Immature natural killer cell (primary cell): ENCODE measurements around the gene CECR2. TPM values are rescaled to one million over a fixed set of nuclear protein-coding genes. Genes with fewer than 3 reads are reported as not detected.

Source experiments
- DNase-seq, 3 donors: peaks; one replicate each; pipeline ENCODE4 v3.0.0; 2022; ENCODE audit warnings: mixed read lengths in 1 of 3
- H3K27ac Mint-ChIP-seq, 6 donors: one replicate each; pipeline ENCODE4 v1.8.0; 2020; ENCODE audit warnings: mixed read lengths in 6 of 6, mild to moderate bottlenecking in 5 of 6, inconsistent platforms in 4 of 6, moderate library complexity in 3 of 6
- H3K27me3 Mint-ChIP-seq, 3 donors: one replicate each; pipeline ENCODE4 v1.8.0; 2020 to 2021; ENCODE audit warnings: low read depth in 3 of 3, mild to moderate bottlenecking in 3 of 3, mixed read lengths in 3 of 3, moderate library complexity in 3 of 3, inconsistent platforms in 1 of 3
- H3K36me3 Mint-ChIP-seq, 3 donors: one replicate each; pipeline ENCODE4 v1.8.0; 2020; ENCODE audit warnings: mixed read lengths in 3 of 3, inconsistent platforms in 2 of 3, mild to moderate bottlenecking in 2 of 3
- H3K4me1 Mint-ChIP-seq, 2 donors: one replicate each; pipeline ENCODE4 v1.8.0; 2020; ENCODE audit warnings: inconsistent platforms in 2 of 2, mild to moderate bottlenecking in 2 of 2, mixed read lengths in 2 of 2, moderate library complexity in 1 of 2
- H3K4me3 Mint-ChIP-seq, 5 donors: one replicate each; pipeline ENCODE4 v1.8.0; 2020; ENCODE audit warnings: mild to moderate bottlenecking in 5 of 5, mixed read lengths in 5 of 5, inconsistent platforms in 3 of 5, moderate library complexity in 3 of 5
- H3K9me3 Mint-ChIP-seq, 6 donors: one replicate each; pipeline ENCODE4 v1.8.0; 2020; ENCODE audit warnings: mild to moderate bottlenecking in 6 of 6, mixed read lengths in 6 of 6, inconsistent platforms in 4 of 6, moderate library complexity in 3 of 6
- polyA plus RNA-seq, 3 donors: library from polyadenylated mRNA; unstranded; fragments of 300-500 nt; fragmentation: Illumina TruSeq; gene quantifications; one replicate each; pipeline ENCODE4 v1.2.3, GENCODE V29; 2021

Gene CECR2
- polyA plus RNA-seq, 3 donors from 2014 or later, result not detected

GRCh38 chr22:17592201-17592600, 222.9 kb downstream of the CECR2 start:
- no peaks in the 10 kb centered on the region for H3K9me3 Mint-ChIP-seq
- peaks cover 0 to 2% (median 2%) of the 10 kb centered on the region in 3 donors for H3K27me3 Mint-ChIP-seq
- H3K27ac Mint-ChIP-seq, result peak overlapping the region in 1 of 6 donors; percentile 35
- no peak for DNase-seq
- H3K36me3 Mint-ChIP-seq, result peaks cover 10 to 44% (median 29%) of the 10 kb centered on the region in 3 donors
- no peak overlapping the region for H3K4me3 Mint-ChIP-seq
- H3K4me1 Mint-ChIP-seq, result no peaks in the 10 kb centered on the region

DNA sequence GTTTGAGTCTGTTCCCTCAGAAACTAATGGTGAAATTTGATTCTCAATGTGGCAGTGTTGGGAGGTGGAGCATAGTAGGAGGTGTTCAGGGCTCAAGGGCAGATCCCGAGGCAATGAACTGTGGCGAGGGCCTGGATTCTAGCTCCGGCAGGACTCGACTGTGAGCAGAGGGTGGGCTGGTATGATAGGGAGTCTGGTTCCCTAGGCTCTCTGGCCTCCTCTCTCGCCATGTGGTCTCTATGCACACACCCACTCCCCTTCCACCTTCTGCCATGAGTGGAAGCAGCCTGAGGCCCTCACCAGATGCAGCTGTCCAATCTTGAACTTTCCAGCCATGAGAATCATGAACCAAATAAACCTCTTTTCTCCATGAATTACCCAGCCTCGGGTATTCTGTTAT, 227.0 kb downstream of the CECR2 start:
- DNase-seq, result no peak
- Mint-ChIP-seq H3K9me3 (no peaks in the 10 kb centered on the region), H3K27ac (no peak overlapping the region), H3K4me1 (peaks cover 2 to 8% of the 10 kb centered on the region in 2 donors), H3K27me3 (peaks cover 0 to 2% (median 0%) of the 10 kb centered on the region in 3 donors), H3K36me3 (peaks cover 21 to 60% (median 40%) of the 10 kb centered on the region in 3 donors), H3K4me3 (no peak overlapping the region)

- H3K4me1 Mint-ChIP-seq, result peaks cover 3 to 8% of the 10 kb centered on the region in 2 donors
- no peak for DNase-seq
- no peaks in the 10 kb centered on the region for H3K9me3 Mint-ChIP-seq
- peaks cover 18 to 53% (median 35%) of the 10 kb centered on the region in 3 donors for H3K36me3 Mint-ChIP-seq
- no peak overlapping the region for H3K27ac Mint-ChIP-seq
- no peak overlapping the region for H3K4me3 Mint-ChIP-seq
- peaks cover 0 to 2% (median 0%) of the 10 kb centered on the region in 3 donors for H3K27me3 Mint-ChIP-seq
Observed at GRCh38 chr22:17597217-17597616, 228.0 kb downstream of the CECR2 start.

DNA sequence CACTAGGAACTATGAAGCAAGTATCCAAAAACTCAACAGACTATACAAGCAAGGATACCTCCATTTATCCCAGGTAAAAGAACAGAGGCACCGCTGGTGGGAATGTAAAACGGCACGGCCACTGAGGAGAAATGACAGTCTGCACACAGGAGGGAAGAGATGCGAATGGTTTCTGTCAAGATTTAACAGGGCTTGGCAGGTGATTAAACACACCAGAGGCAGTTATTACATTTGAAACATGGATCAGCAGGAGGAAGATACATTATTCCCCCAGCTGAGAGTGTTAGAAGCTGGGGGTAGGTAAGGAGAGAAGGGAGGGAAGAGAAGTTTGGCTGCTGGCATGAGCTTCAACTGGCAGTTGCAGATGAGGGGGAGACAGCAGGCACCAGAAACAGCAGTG, 229.1 kb downstream of the CECR2 start:
- peaks cover 3 to 8% of the 10 kb centered on the region in 2 donors for H3K4me1 Mint-ChIP-seq
- H3K27ac Mint-ChIP-seq, result no peak overlapping the region
- no peak overlapping the region for H3K4me3 Mint-ChIP-seq
- peaks cover 18 to 45% (median 28%) of the 10 kb centered on the region in 3 donors for H3K36me3 Mint-ChIP-seq
- H3K9me3 Mint-ChIP-seq, result no peaks in the 10 kb centered on the region
- no peak for DNase-seq
- no peaks in the 10 kb centered on the region for H3K27me3 Mint-ChIP-seq

GRCh38 chr22:17601031-17601430, 231.8 kb downstream of the CECR2 start:
- H3K36me3 Mint-ChIP-seq, result peaks cover 19 to 37% (median 20%) of the 10 kb centered on the region in 3 donors
- DNase-seq, result no peak
- peaks cover 7 to 15% of the 10 kb centered on the region in 2 donors for H3K4me1 Mint-ChIP-seq
- H3K4me3 Mint-ChIP-seq, result no peak overlapping the region
- H3K9me3 Mint-ChIP-seq, result no peaks in the 10 kb centered on the region
- no peaks in the 10 kb centered on the region for H3K27me3 Mint-ChIP-seq
- H3K27ac Mint-ChIP-seq, result peak overlapping the region in 5 of 6 donors; percentile 31 to 78 (median 62)

DNA sequence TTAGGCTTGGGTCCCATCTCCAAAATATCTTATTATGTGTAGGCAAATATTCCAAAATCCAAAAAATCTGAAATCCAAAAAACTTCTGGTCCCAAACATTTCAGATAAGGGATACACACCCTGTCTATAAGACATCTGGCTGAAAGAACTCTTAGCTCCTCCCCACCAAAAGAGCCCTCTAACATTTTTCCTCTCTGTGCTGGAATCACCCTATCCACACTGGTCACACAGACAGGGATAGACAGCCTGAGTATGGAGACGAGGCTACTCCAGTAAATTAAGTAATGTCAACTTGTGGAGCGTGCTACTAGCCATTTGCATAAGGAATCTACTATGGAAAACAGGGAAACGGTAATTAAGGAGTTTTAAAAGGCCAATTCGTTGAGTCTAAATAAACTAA, 234.4 kb downstream of the CECR2 start:
- DNase-seq, result no peak
- Mint-ChIP-seq H3K9me3 (no peaks in the 10 kb centered on the region), H3K36me3 (peaks cover 5 to 14% (median 9%) of the 10 kb centered on the region in 3 donors), H3K4me1 (peaks cover 9 to 15% of the 10 kb centered on the region in 2 donors), H3K27ac (peak overlapping the region in 1 of 6 donors; percentile 40), H3K27me3 (no peaks in the 10 kb centered on the region), H3K4me3 (no peak overlapping the region)

DNA sequence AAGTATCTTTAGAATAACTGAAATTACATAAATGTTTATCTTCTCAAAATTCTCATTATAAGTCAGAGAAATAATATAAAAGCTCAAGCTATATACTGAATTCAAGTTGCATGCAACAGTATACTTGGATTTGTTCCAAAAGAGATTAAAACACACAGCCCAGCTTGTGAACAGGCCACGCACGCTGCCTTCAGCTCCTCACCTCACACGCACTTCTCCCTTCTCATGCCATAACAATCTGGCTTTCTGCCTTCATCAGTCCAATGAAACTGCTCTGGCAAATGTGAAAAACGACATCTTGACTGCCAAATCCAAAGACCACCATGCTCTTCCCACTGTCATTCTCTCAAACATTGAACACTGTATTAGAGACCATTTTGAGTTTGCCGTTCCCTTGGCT, 237.2 kb downstream of the CECR2 start:
- Mint-ChIP-seq H3K4me1 (peaks cover 6 to 15% of the 10 kb centered on the region in 2 donors), H3K27ac (no peak overlapping the region), H3K9me3 (no peaks in the 10 kb centered on the region), H3K4me3 (no peak overlapping the region), H3K36me3 (peaks cover 0 to 9% (median 4%) of the 10 kb centered on the region in 3 donors), H3K27me3 (no peaks in the 10 kb centered on the region)
- DNase-seq, result no peak

Other genes starting within 250 kb of the CECR2 start
- gene TMEM121B, start 248.1 kb upstream of the CECR2 start, polyA plus RNA-seq, result not detected
- 10 to 100 TPM; 47.0 to 67.7 (median 47.3) TPM for gene HDHD5, start 210.2 kb upstream of the CECR2 start, polyA plus RNA-seq
- gene ADA2, start 150.0 kb upstream of the CECR2 start, polyA plus RNA-seq, result 100 to 1,000 TPM in 2 of 3 donors, 10 to 100 TPM in 1; 45.2 to 128 (median 104) TPM
- gene SLC25A18, start 194.0 kb downstream of the CECR2 start, polyA plus RNA-seq, result under 1 TPM in 1 of 3 donors, not detected in 2; 0.17 TPM